Ovary (tissue), 9 donors: ENCODE data around the gene CCDC167. TPM values are rescaled to one million over a fixed set of nuclear protein-coding genes. Genes with fewer than 3 reads are reported as not detected.

ENCODE experiments used
- DNase-seq, 5 donors: peaks; one replicate each; pipeline ENCODE4 v3.0.0-alpha.2; 2019 to 2020
- H3K27ac ChIP-seq, 2 donors: fragments of 200-600 bp; one replicate each; pipeline versions ENCODE4 v1.5.1 to v1.8.0; 2019 to 2022
- H3K27me3 ChIP-seq: fragments of 200-600 bp; one replicate; pipeline ENCODE4 v1.8.0; 2022
- H3K36me3 ChIP-seq: fragments of 200-600 bp; sonication (generic); one replicate; pipeline ENCODE4 v1.5.1; 2019
- H3K4me1 ChIP-seq: one replicate; pipeline ENCODE4 v1.8.1; 2013; ENCODE audit warnings: mild to moderate bottlenecking, moderate library complexity; ENCODE audit not compliant: insufficient read depth
- H3K4me3 ChIP-seq: fragments of 200-600 bp; sonication (generic); one replicate; pipeline ENCODE4 v1.5.1; 2017
- H3K9me3 ChIP-seq, 2 donors: fragments of 200-600 bp in 1 of 2; sonication (generic) in 1 of 2; one replicate each; pipeline versions ENCODE4 v1.5.1 to v1.8.1; 2013 to 2019; ENCODE audit warnings: mild to moderate bottlenecking in 1 of 2, moderate library complexity in 1 of 2
- EP300 ChIP-seq: sonication (generic); formaldehyde crosslinking; IDR thresholded peaks from one replicate; pipeline ENCODE4 v1.6.1; 2017; ENCODE audit warnings: antibody characterized with exemption
- POLR2A ChIP-seq: fragments of 450-650 bp; IDR thresholded peaks from one replicate; pipeline ENCODE4 v1.6.1; 2017; ENCODE audit warnings: antibody characterized with exemption, mild to moderate bottlenecking, moderate library complexity
- WGBS, 3 donors: extraction: QIAGEN DNeasy Blood & Tissue Kit in 1 of 3; methylation state at CpG; one replicate each; pipeline versions ENCODE4 v1.1.5 to v1.1.7; 2013 to 2017; 5-methylcytosine and 5-hydroxymethylcytosine counted together
- intact Hi-C, 4 donors: fragments of 100-400 bp; cut with DNase I; formaldehyde crosslinking; loops; one replicate each; pipeline versions ENCODE4 v1.11.0 to v1.15.1; 2022 to 2023
- polyA plus RNA-seq, 2 donors: library from polyadenylated mRNA; stranded (reverse); fragments of 200-250 nt in 1 of 2; fragments of 350-450 nt in 1 of 2; fragmentation: Illumina TruSeq in 1 of 2; extraction: RNeasy Lipid Tissue Mini Kit (QIAGEN cat#74804) in 1 of 2; gene quantifications; one replicate each; pipeline ENCODE4 v1.2.3, GENCODE V29; 2013 to 2014
- total RNA-seq, 7 donors: library from RNA; depleted of rRNA in 2 of 7; stranded (reverse); fragments of >200 nt in 2 of 7; fragmentation: NEBNext Ultra II Directional in 3 of 7; extraction: Animal tissue kit (Norgen Biotek cat#: 25700) in 3 of 7; gene quantifications; one replicate each; pipeline versions ENCODE4 v1.1.0 to v1.2.4, GENCODE V29; 2016 to 2023
- TF ChIP-seq, protein P1 (sequence below), 3 donors: fragments of 450-650 bp in 2 of 3; fragments of 200-600 bp in 1 of 3; IDR thresholded peaks; one replicate each; pipeline versions ENCODE4 v1.5.1 to v1.8.0; 2016 to 2022; ENCODE audit warnings: antibody characterized with exemption in 3 of 3, mild to moderate bottlenecking in 1 of 3
- donor health status: DM: no; HTN: no; CAD: no; lungs with moderate emphysema.
- donor health status: DM: no; HTN: no; CAD: no.
- donor health status: Bipolar disorder and iron deficiency.
- donor health status: DM: yes; HTN: yes; CAD: no.
- donor health status: DM: no; HTN: no; CAD: no.
- donor health status: DM: yes; HTN: yes; CAD: no.

The CCDC167 gene
- total and polyA plus RNA-seq, 9 donors = 4.4 to 21.9 (median 9.0) TPM

DNA sequence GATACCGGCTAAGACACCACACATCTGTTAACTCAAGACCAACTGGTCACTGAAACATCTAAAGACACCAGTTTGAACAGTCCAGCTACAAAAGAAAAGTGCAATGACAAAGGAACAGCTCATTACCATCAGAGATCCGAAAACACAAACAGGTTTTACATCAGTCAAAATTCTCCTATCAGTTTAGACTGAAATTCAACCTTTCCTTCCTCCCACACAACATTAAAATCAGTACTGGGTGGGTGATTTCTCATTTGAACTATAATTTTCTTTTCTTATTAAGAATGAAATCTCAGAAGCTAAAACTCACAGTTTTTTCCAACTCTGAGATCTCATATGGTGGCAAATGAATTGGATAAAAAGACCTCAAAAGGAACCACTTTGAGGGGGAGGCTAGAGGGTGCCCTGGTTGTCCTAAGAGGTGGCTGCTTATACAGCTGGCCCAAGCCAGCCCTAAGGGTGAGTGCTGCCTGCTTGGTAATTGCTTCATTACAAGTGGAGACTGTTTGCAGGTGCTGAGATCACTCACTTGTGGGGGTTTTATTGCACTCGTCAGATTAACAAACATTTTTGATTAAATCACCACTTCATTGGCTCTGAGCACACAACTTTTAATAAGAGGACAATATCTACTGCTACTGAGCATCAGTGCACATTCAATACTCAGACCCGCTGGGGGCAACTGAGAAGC lies 4.3 kb downstream of the CCDC167 start:
- Histone ChIP-seq H3K4me1 (peaks cover 5% of the 10 kb centered on the region), H3K9me3 (no peaks in the 10 kb centered on the region), H3K4me3 (no peak overlapping the region), H3K27me3 (no peaks in the 10 kb centered on the region), H3K27ac (no peak overlapping the region), H3K36me3 (no peaks in the 10 kb centered on the region)
- TF ChIP-seq, protein P1, sequence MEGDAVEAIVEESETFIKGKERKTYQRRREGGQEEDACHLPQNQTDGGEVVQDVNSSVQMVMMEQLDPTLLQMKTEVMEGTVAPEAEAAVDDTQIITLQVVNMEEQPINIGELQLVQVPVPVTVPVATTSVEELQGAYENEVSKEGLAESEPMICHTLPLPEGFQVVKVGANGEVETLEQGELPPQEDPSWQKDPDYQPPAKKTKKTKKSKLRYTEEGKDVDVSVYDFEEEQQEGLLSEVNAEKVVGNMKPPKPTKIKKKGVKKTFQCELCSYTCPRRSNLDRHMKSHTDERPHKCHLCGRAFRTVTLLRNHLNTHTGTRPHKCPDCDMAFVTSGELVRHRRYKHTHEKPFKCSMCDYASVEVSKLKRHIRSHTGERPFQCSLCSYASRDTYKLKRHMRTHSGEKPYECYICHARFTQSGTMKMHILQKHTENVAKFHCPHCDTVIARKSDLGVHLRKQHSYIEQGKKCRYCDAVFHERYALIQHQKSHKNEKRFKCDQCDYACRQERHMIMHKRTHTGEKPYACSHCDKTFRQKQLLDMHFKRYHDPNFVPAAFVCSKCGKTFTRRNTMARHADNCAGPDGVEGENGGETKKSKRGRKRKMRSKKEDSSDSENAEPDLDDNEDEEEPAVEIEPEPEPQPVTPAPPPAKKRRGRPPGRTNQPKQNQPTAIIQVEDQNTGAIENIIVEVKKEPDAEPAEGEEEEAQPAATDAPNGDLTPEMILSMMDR (IDR thresholded peaks at IDR 0.05) = no peak
- no peak for TF ChIP-seq EP300
- no peak for TF ChIP-seq POLR2A
- WGBS, 3 donors = 89 to 95% (median 94%) methylated on average over 4 of the region's 4 CpGs
- no peak for DNase-seq
- intact Hi-C loops = no loop called here

DNA sequence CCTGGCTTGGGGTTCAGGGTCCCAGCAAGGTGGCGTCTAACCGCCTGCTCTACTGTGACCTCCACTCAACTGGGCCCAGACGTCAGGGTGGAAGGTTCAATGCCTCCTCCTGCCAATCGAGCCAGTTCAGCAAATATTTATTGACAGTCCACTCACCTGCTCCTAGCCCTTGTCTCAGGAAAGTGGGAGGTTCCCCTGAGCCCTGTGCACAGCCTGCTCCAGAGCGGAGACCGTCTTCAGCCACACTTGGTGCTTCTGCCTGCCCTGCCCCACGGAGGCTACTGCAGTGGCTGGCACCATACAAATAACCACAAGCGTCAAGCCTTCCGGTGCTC lies 6.1 kb downstream of the CCDC167 start:
- H3K4me1 ChIP-seq = peaks cover 5% of the 10 kb centered on the region
- H3K27me3 ChIP-seq = no peaks in the 10 kb centered on the region
- H3K9me3 ChIP-seq = no peaks in the 10 kb centered on the region
- no peak overlapping the region for H3K27ac ChIP-seq
- H3K4me3 ChIP-seq = no peak overlapping the region
- DNase-seq = no peak
- intact Hi-C loops = loop anchor here in 1 of 4 donors (5.0 kb wide), 1 partner anchor 199 kb away; no protein-coding TSS in a partner anchor
- no peaks in the 10 kb centered on the region for H3K36me3 ChIP-seq
- TF ChIP-seq EP300 = no peak
- TF ChIP-seq POLR2A = no peak
- TF ChIP-seq, protein P1 (IDR thresholded peaks at IDR 0.05) = no peak
- WGBS, 3 donors = 68 to 84% (median 75%) methylated on average over 9 of the region's 9 CpGs

DNA sequence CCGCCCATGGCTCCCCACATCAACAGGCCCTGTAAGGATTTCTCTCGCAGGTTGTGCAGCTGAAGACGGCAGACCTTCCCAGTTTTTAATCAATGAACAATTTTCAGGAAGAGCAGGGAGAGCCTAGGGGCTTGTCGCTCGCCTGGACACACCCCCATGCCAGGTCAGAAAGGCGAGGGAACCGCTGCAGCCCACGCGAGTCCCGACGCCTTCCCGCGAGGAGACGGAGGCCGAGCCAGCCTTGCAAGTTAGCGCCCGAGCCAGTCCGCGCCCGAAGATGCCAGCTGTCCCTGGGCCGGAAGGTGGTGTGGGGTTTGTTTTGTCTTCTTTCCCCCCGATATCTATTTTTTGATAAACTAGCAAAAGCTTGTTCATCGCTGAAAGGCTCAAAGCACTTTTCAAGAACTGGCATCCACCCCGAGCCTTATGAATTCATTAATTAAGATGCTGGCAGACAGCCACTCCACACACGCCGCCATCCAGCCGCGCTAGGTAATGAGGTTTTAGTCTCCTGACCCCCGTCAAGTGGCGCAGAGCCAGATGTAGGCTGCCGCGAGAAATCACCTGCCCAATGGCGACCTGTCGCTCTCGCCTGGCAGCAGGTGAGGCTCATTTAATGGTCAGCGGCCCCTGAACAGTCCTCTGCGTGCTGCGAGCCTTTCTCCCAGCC lies 6.6 kb downstream of the CCDC167 start:
- H3K4me3 ChIP-seq = no peak overlapping the region
- no peaks in the 10 kb centered on the region for H3K9me3 ChIP-seq
- WGBS, 3 donors = 19 to 41% (median 20%) methylated on average over 37 to 38 of the region's 38 CpGs
- intact Hi-C loops = loop anchor here in 1 of 4 donors (5.0 kb wide), 1 partner anchor 199 kb away; no protein-coding TSS in a partner anchor
- TF ChIP-seq, protein P1 (IDR thresholded peaks at IDR 0.05) = no peak
- TF ChIP-seq POLR2A = no peak
- no peak for TF ChIP-seq EP300
- H3K27ac ChIP-seq = no peak overlapping the region
- no peaks in the 10 kb centered on the region for H3K36me3 ChIP-seq
- DNase-seq = peak in 4 of 5 donors; percentile 26 to 55 (median 37)
- no peaks in the 10 kb centered on the region for H3K27me3 ChIP-seq
- H3K4me1 ChIP-seq = peaks cover 5% of the 10 kb centered on the region

DNA sequence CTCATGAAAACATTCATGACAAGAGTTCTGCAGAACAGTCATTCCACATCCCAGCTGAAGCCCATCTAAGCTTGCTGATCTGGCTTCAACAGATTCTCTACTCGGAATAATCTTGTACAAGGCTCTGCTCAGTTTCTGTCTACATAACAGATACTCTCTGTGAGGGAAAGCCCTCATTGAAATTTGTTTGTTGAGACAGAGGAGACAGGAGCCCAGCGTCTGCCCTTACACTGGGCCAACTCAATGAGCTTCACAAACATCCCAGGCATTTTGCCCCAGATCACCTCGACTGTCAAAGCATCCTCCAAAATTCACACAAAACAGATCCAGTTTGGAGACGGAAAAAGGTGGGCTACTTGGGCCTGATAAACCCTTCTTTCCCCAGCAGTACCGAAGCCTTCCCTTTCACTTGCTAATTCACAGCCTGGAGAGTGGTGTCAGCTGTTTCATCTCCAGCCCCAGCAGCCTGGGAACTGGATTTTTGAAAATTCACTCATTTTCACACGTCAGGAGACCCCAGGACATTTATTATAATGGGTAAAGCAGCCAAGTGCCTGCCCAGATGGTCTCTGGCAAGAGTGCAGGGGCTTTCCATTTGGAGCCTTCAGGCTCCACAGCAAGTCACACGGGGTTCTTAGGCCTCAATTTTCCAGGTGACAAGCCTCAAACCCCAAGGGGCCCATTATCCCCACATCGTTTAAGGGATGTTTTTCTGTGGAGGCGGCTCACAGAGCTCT lies 7.3 kb downstream of the CCDC167 start:
- TF ChIP-seq EP300 = no peak
- TF ChIP-seq, protein P1 (IDR thresholded peaks at IDR 0.05) = no peak
- TF ChIP-seq POLR2A = no peak
- H3K4me1 ChIP-seq = peaks cover 5% of the 10 kb centered on the region
- DNase-seq = no peak
- no peak overlapping the region for H3K4me3 ChIP-seq
- H3K36me3 ChIP-seq = no peaks in the 10 kb centered on the region
- no peak overlapping the region for H3K27ac ChIP-seq
- 32 to 37% (median 33%) methylated on average over 9 of the region's 9 CpGs for WGBS, 3 donors
- H3K9me3 ChIP-seq = no peaks in the 10 kb centered on the region
- intact Hi-C loops = loop anchor here in 1 of 4 donors (5.0 kb wide), 1 partner anchor 200 kb away; no protein-coding TSS in a partner anchor
- H3K27me3 ChIP-seq = no peaks in the 10 kb centered on the region
